A673 (cell line): ENCODE measurements around the gene CLEC16A. TPM values are rescaled to one million over a fixed set of nuclear protein-coding genes. Genes with fewer than 3 reads are reported as not detected.

Source experiments
- BruUV-seq: library from RNA; stranded (reverse); fragments of 400-500 nt; replicated peaks from 2 replicates; lab custom pipeline; 2021; lab: Mats Ljungman, UMichigan
- CTCF ChIA-PET: fragments of 300-600 bp; sonication (Branson Sonifier 250); formaldehyde crosslinking; loops from one replicate; lab custom pipeline; 2022; ENCODE audit warnings: antibody characterized with exemption; lab: Charles Lee
- POLR2A ChIA-PET: fragments of 300-600 bp; sonication (Branson Sonifier 250); formaldehyde crosslinking; loops from one replicate; lab custom pipeline; 2022; ENCODE audit warnings: antibody characterized with exemption; ENCODE audit not compliant: low non-redundant PET; lab: Charles Lee
- DNase-seq: peaks from one replicate; pipeline ENCODE4 v3.0.0-alpha.2; 2015; ENCODE audit warnings: low spot score
- H3K27ac ChIP-seq: fragments of 200-600 bp; sonication (generic); 2 replicates; pipeline ENCODE4 v1.5.1; 2016; ENCODE audit warnings: mixed run types, low read depth, mild to moderate bottlenecking, mixed read lengths, antibody characterized with exemption, low read length; ENCODE audit not compliant: poor library complexity, severe bottlenecking
- H3K27me3 ChIP-seq: fragments of 200-600 bp; sonication (generic); replicated peaks from 2 replicates; pipeline ENCODE4 v1.6.1; 2017; ENCODE audit warnings: mixed run types, low read depth, mild to moderate bottlenecking, mixed read lengths, antibody characterized with exemption, low read length; ENCODE audit not compliant: insufficient read depth, poor library complexity
- H3K36me3 ChIP-seq: fragments of 200-600 bp; sonication (generic); 2 replicates; pipeline ENCODE4 v1.6.1; 2016; ENCODE audit warnings: mixed run types, mild to moderate bottlenecking, mixed read lengths, antibody characterized with exemption, low read length; ENCODE audit not compliant: insufficient read depth, poor library complexity, severe bottlenecking
- H3K4me1 ChIP-seq: fragments of 200-600 bp; sonication (generic); 2 replicates; pipeline ENCODE4 v1.6.1; 2017; ENCODE audit warnings: mixed run types, mild to moderate bottlenecking, mixed read lengths, antibody characterized with exemption, low read length; ENCODE audit not compliant: insufficient read depth, poor library complexity, severe bottlenecking
- H3K4me3 ChIP-seq: fragments of 200-600 bp; sonication (generic); 2 replicates; pipeline ENCODE4 v1.5.1; 2016; ENCODE audit warnings: low read depth, mixed run types, mild to moderate bottlenecking, mixed read lengths, low read length; ENCODE audit not compliant: poor library complexity, severe bottlenecking
- H3K9me3 ChIP-seq: fragments of 200-600 bp; sonication (generic); 2 replicates; pipeline ENCODE4 v1.6.1; 2016; ENCODE audit warnings: mixed run types, low read depth, mild to moderate bottlenecking, mixed read lengths, antibody characterized with exemption, low read length; ENCODE audit not compliant: poor library complexity, severe bottlenecking
- EZH2 ChIP-seq: fragments of 200-600 bp; sonication (generic); IDR thresholded peaks from 2 replicates; pipeline ENCODE4 v1.6.1; 2017; ENCODE audit warnings: borderline replicate concordance, low read depth, mild to moderate bottlenecking, mixed read lengths, antibody characterized with exemption, low read length; ENCODE audit not compliant: poor library complexity, severe bottlenecking
- intact Hi-C: fragments of 100-400 bp; cut with micrococcal nuclease; formaldehyde crosslinking; loops from one replicate; pipeline ENCODE4 v1.10.0; 2022; ENCODE audit not compliant: unreplicated experiment
- total RNA-seq: library from RNA; stranded (reverse); gene quantifications from 2 replicates; pipeline ENCODE4 v1.2.3, GENCODE V29; 2021
- TF ChIP-seq, protein P1 (sequence below): fragments of 300-800, 200-600 bp; sonication (generic); conservative IDR thresholded peaks from 2 replicates; pipeline ENCODE4 v1.5.1; 2017; ENCODE audit warnings: low read depth, mild to moderate bottlenecking, antibody characterized with exemption, low read length, moderate library complexity, mixed read lengths

Gene CLEC16A
- total RNA-seq, 1 experiment from 2014 or later, result 23.4 TPM

DNA sequence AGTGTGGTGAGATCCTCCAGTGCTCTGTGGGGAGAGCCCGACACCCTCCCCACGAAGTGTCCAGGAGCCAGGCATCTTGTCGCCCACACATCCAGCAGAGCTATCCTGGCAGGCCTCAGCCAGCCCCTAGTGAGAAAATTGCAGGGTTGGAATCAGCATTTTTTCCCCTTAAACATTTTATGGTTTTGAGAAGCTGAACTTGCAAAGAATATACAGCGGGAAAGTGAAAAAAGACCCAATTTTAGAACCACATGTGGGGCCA is 227.0 kb downstream of the CLEC16A start:
- TF ChIP-seq, protein P1, sequence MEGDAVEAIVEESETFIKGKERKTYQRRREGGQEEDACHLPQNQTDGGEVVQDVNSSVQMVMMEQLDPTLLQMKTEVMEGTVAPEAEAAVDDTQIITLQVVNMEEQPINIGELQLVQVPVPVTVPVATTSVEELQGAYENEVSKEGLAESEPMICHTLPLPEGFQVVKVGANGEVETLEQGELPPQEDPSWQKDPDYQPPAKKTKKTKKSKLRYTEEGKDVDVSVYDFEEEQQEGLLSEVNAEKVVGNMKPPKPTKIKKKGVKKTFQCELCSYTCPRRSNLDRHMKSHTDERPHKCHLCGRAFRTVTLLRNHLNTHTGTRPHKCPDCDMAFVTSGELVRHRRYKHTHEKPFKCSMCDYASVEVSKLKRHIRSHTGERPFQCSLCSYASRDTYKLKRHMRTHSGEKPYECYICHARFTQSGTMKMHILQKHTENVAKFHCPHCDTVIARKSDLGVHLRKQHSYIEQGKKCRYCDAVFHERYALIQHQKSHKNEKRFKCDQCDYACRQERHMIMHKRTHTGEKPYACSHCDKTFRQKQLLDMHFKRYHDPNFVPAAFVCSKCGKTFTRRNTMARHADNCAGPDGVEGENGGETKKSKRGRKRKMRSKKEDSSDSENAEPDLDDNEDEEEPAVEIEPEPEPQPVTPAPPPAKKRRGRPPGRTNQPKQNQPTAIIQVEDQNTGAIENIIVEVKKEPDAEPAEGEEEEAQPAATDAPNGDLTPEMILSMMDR, result no peak
- no peak for TF ChIP-seq EZH2
- DNase-seq, result no peak
- H3K4me3 ChIP-seq, result no peak overlapping the region
- no peaks in the 10 kb centered on the region for H3K4me1 ChIP-seq
- no TSS peak for BruUV-seq
- ChIA-PET CTCF (no interaction called here), POLR2A (no interaction called here)
- intact Hi-C loops, result no loop called here
- H3K36me3 ChIP-seq, result no peaks in the 10 kb centered on the region
- H3K27me3 ChIP-seq, result no peaks in the 10 kb centered on the region
- no peak overlapping the region for H3K27ac ChIP-seq
- H3K9me3 ChIP-seq, result no peaks in the 10 kb centered on the region

DNA sequence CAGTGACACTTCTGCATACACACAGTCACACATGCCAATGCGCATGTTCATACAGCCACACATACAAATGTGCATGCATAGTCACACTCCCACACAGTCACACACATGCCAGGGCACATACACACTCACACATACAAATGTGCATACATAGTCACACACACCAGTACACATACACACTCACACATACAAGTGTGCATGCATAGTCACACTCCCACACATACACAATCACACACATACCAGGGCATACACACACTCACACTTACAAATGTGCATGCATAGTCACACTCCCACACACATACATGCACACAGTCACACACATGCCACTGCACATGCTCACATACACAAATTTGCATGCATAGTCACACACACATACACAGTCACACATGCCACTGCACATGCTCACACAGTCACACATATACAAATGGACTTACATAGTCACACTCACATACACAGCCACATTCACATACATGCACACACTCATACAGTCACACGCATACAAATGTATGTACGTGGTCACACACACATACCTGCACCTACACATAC is 227.5 kb downstream of the CLEC16A start:
- H3K4me3 ChIP-seq, result no peak overlapping the region
- no peaks in the 10 kb centered on the region for H3K9me3 ChIP-seq
- H3K4me1 ChIP-seq, result no peaks in the 10 kb centered on the region
- H3K27me3 ChIP-seq, result no peaks in the 10 kb centered on the region
- BruUV-seq, result no TSS peak
- DNase-seq, result no peak
- intact Hi-C loops, result no loop called here
- no peaks in the 10 kb centered on the region for H3K36me3 ChIP-seq
- CTCF ChIA-PET, result no interaction called here
- TF ChIP-seq, protein P1, result no peak
- no peak for TF ChIP-seq EZH2
- POLR2A ChIA-PET, result no interaction called here
- no peak overlapping the region for H3K27ac ChIP-seq

DNA sequence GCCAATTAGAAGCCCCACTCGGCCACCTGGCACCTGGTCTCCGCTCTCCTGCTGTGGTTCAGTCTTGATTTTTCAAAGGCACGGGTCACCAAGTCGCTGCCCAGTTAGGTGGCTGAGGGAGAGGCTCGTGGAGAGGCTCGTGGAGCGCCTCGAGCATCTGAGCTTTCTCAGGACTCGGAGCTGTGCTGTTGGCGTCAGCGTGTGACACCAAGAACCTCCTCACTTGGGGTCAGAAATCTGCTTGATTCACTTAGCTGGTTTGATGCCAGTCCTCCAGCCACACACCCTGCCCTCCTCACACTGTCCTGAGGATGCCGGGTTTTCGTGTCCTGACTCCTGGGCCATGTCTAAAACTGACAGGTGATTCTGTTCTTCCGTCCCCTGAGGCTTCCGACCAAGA is 229.1 kb downstream of the CLEC16A start:
- intact Hi-C loops, result no loop called here
- no peaks in the 10 kb centered on the region for H3K9me3 ChIP-seq
- no peaks in the 10 kb centered on the region for H3K4me1 ChIP-seq
- POLR2A ChIA-PET, result no interaction called here
- H3K27me3 ChIP-seq, result no peaks in the 10 kb centered on the region
- no TSS peak for BruUV-seq
- H3K27ac ChIP-seq, result no peak overlapping the region
- CTCF ChIA-PET, result no interaction called here
- no peak for TF ChIP-seq EZH2
- TF ChIP-seq, protein P1, result no peak
- no peak overlapping the region for H3K4me3 ChIP-seq
- H3K36me3 ChIP-seq, result no peaks in the 10 kb centered on the region
- DNase-seq, result no peak
